ENCODE data around the gene NID1. TPM values are rescaled to one million over a fixed set of nuclear protein-coding genes. Genes with fewer than 3 reads are reported as not detected.

NID1 gene
- total and polyA plus RNA-seq, 2 of the 4 experiments (the other 2 are of a cell fraction) = 21.9 to 83.3 TPM

DNA sequence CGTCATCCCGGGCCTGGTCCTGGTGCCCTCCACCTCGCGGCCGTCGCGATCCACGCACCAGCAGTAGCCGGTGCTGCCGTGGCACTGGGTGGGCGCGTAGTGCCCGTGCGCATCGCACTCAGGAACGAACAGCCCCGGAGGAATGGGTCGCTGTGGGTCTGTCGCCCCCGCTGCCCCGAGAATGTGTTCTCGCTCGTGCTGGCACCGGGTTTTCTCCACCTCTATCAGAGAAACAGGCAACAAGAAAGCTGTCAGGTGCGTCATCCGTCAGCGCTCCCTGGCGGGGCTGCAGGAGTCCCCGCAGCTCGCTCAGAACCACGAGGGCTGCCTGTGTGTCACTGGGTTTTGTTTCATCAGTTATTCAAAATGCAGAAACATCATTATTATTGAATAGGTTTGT lies 71.2 kb downstream of the NID1 start:
- Histone ChIP-seq H4K5ac (ENCODE audit: low read depth, low read length) (no peak overlapping the region), H2AK5ac (ENCODE audit: low read depth, low read length) (no peak overlapping the region), H2BK20ac (ENCODE audit: low read depth, low read length) (no peak overlapping the region), H4K91ac (ENCODE audit: insufficient read depth, low read depth, low read length) (no peak overlapping the region), H3K18ac (ENCODE audit: low read depth, low read length) (no peak overlapping the region), H2AFZ (replicated peaks; ENCODE audit: low read length, poor library complexity) (no peak overlapping the region), H2AK9ac (replicated peaks; ENCODE audit: low read depth, low read length, poor library complexity) (peak overlapping the region; percentile 88), H3K14ac (replicated peaks; ENCODE audit: low read depth, low read length) (no peak overlapping the region), H3K27ac (ENCODE audit: insufficient read depth, low read length) (no peak overlapping the region), H3K23ac (ENCODE audit: low read depth, low read length) (no peak overlapping the region), H2BK15ac (ENCODE audit: low read depth, low read length) (no peak overlapping the region), H3K36me3 (ENCODE audit: control insufficient read depth, insufficient read depth, low read length) (peaks cover 42% of the 10 kb centered on the region), H3K4me1 (ENCODE audit: control insufficient read depth, insufficient read depth, low read length) (no peaks in the 10 kb centered on the region; the same call in 1 of the 2 replicates), H3K9me1 (ENCODE audit: insufficient read depth, low read length) (peaks cover 5% of the 10 kb centered on the region; the same call in 1 of the 2 replicates), H3K56ac (ENCODE audit: extremely low read depth, insufficient read depth, low read length) (no peak overlapping the region), H3K27me3 (ENCODE audit: control insufficient read depth, insufficient read depth, low read length) (no peaks in the 10 kb centered on the region), H2BK120ac (ENCODE audit: low read depth, low read length) (no peak overlapping the region), H4K20me1 (ENCODE audit: insufficient read depth, low read length) (no peaks in the 10 kb centered on the region), H2BK5ac (ENCODE audit: low read depth, low read length, poor library complexity, severe bottlenecking) (no peak overlapping the region), H3K9me3 (ENCODE audit: control insufficient read depth, insufficient read depth, low read length) (peaks cover 10% of the 10 kb centered on the region), H4K8ac (ENCODE audit: low read depth in 2 of 2, low read length in 2 of 2) (no peak overlapping the region), H3K4me2 (ENCODE audit: low read depth, low read length) (no peak overlapping the region), H3K79me1 (ENCODE audit: low read depth in 1 of 2, low read length in 2 of 2) (peaks cover 0 to 6% of the 10 kb centered on the region in 2 experiments; a peak in 2 of 4 replicates), H3K4ac (ENCODE audit: low read depth, low read length) (no peak overlapping the region), H3K9ac (ENCODE audit: low read depth, low read length) (no peak overlapping the region), H3K4me3 (ENCODE audit: insufficient read depth, low read depth, low read length) (no peak overlapping the region)
- ATAC-seq (ENCODE audit: low read depth) (no peak), DNase-seq (no peak)
- BruUV-seq (replicated peaks) = no TSS peak
- dilution Hi-C loops (cut with HindIII; ENCODE audit: low sequenced_read_pairs, unreplicated experiment) (no loop called here), intact Hi-C loops (cut with micrococcal nuclease) (no loop called here), in situ Hi-C loops (cut with MboI; ENCODE audit: low sequenced_read_pairs) (no loop called here)
- WGBS, 2 experiments (ENCODE audit: extremely low coverage in 2 of 2, insufficient read length in 1 of 2) = 98% methylated on average over 21 of the region's 31 CpGs; no CpG with 5 or more reads in 1 of the 2 experiments
- no peak for TF ChIP-seq RCOR1 (IDR thresholded peaks at IDR 0.05; ENCODE audit: insufficient replicate concordance, low read length)
- TF ChIP-seq NFE2L2 (IDR thresholded peaks at IDR 0.05; ENCODE audit: low read depth, low read length) = no peak
- no peak for TF ChIP-seq MAZ (IDR thresholded peaks at IDR 0.05; ENCODE audit: borderline replicate concordance, low read depth, low read length)
- no peak for TF ChIP-seq CTCF (conservative IDR thresholded peaks at IDR 0.05; ENCODE audit: low read depth, low read length)
- TF ChIP-seq ELK1 (IDR thresholded peaks at IDR 0.05; ENCODE audit: borderline replicate concordance, low read depth, low read length) = no peak
- no peak for TF ChIP-seq BHLHE40 (IDR thresholded peaks at IDR 0.05; ENCODE audit: low read depth, low read length)
- no peak for TF ChIP-seq RFX5 (IDR thresholded peaks at IDR 0.05; ENCODE audit: low read depth, low read length)
- POLR2A ChIA-PET (ENCODE audit: unreplicated experiment) = no interaction called here
- CTCF ChIA-PET = no interaction called here
